Measurements from ENCODE around the gene SLC9A7. TPM values are rescaled to one million over a fixed set of nuclear protein-coding genes. Genes with fewer than 3 reads are reported as not detected.
"Not testable (repeated sequence)": the region's sequence is repeated elsewhere in the genome, so short reads cannot be mapped to it uniquely, and the experiment has no call there.

SLC9A7 gene
- total and polyA plus RNA-seq, 8 donors = 0.29 to 25.6 (median 9.1) TPM

DNA sequence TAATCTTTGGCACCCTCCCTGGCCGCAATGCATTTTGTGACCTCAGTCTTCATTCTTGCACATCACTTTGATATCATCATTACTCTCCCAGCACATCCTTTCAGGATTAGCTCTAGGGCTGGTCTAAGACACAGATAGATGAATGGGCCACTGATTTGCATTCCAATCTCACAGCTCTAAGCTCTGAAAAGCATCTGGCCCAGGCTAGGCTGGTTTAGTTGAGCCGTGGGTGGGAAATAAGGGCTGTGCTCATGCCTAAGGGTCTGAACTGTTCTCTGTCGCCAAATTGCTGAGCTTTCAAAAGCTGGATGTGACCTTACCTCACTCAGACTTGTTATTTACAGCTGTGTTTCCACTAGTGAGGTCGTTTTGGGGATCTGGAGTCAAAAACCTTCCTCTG, 30.0 kb upstream of the SLC9A7 start:
- no peaks in the 10 kb centered on the region for H3K27me3 ChIP-seq
- TF ChIP-seq EP300 (IDR thresholded peaks at IDR 0.05) (no peak), CTCF (IDR thresholded peaks at IDR 0.05) (no peak), POLR2AphosphoS5 (IDR thresholded peaks at IDR 0.05) (no peak), POLR2A (IDR thresholded peaks at IDR 0.05) (no peak)
- H3K4me3 ChIP-seq = no peak overlapping the region
- intact Hi-C loops (cut with DNase I; ENCODE audit: low total_unique reads) = no loop called here
- no peaks in the 10 kb centered on the region for H3K36me3 ChIP-seq
- DNase-seq = no peak
- no peak overlapping the region for H3K27ac ChIP-seq
- WGBS, 5 donors = 52 to 69% (median 63%) methylated on average over 4 of the region's 4 CpGs
- H3K4me1 ChIP-seq = peaks cover 0 to 19% (median 14%) of the 10 kb centered on the region in 4 donors
- H3K9me3 ChIP-seq = no peaks in the 10 kb centered on the region

- DNase-seq; H3K36me3 ChIP-seq; H3K27ac ChIP-seq; H3K4me1 ChIP-seq; intact Hi-C loops (cut with DNase I; ENCODE audit: low total_unique reads); H3K4me3 ChIP-seq; H3K27me3 ChIP-seq; H3K9me3 ChIP-seq: not testable (repeated sequence)
Measured at GRCh38 chrX:46784437-46784836, 25.5 kb upstream of the SLC9A7 start.

DNA sequence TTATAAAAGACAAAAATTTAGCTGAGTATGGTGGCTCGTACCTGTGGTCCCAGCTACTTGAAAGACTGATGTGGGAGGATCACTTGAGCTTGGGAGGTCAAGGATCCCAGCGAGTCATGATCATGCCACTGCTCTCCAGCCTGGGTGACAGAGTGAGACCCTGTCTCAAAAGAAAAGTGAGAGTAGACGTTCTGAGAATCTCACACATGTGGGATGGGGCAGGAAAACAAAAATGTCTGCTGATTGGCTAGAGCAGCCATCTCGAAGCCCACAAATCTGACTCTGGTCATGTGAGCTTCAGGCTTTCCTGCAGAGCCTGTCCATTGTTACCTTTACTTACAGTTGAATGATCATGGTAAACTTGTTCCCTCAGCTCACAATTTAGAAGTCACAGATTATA, 23.1 kb upstream of the SLC9A7 start:
- TF ChIP-seq POLR2A (IDR thresholded peaks at IDR 0.05) = no peak
- TF ChIP-seq POLR2AphosphoS5 (IDR thresholded peaks at IDR 0.05) = no peak
- no peak for TF ChIP-seq EP300 (IDR thresholded peaks at IDR 0.05)
- TF ChIP-seq CTCF (IDR thresholded peaks at IDR 0.05) = no peak
- H3K27me3 ChIP-seq = peaks cover 0 to 3% (median 0%) of the 10 kb centered on the region in 3 donors
- no peaks in the 10 kb centered on the region for H3K36me3 ChIP-seq
- no peak overlapping the region for H3K27ac ChIP-seq
- H3K9me3 ChIP-seq = no peaks in the 10 kb centered on the region
- H3K4me1 ChIP-seq = peaks cover 0 to 15% (median 3%) of the 10 kb centered on the region in 4 donors
- intact Hi-C loops (cut with DNase I; ENCODE audit: low total_unique reads) = no loop called here
- no peak overlapping the region for H3K4me3 ChIP-seq
- no peak for DNase-seq
- WGBS, 5 donors = 60 to 89% (median 83%) methylated on average over 4 of the region's 4 CpGs

- no peaks in the 10 kb centered on the region for H3K9me3 ChIP-seq
- TF ChIP-seq POLR2A (IDR thresholded peaks at IDR 0.05) = no peak
- peak in 1 of 3 donors; percentile 28 for TF ChIP-seq POLR2AphosphoS5 (IDR thresholded peaks at IDR 0.05)
- H3K36me3 ChIP-seq = no peaks in the 10 kb centered on the region
- intact Hi-C loops (cut with DNase I; ENCODE audit: low total_unique reads) = no loop called here
- H3K4me1 ChIP-seq = peaks cover 0 to 15% (median 3%) of the 10 kb centered on the region in 4 donors
- DNase-seq = peak in 1 of 2 donors; percentile 19
- H3K4me3 ChIP-seq = no peak overlapping the region
- peaks cover 0 to 3% (median 0%) of the 10 kb centered on the region in 3 donors for H3K27me3 ChIP-seq
- WGBS, 5 donors = 9 to 28% (median 18%) methylated on average over 7 of the region's 7 CpGs
- H3K27ac ChIP-seq = peak overlapping the region in 3 of 5 donors; percentile 26 to 50 (median 31)
Measured at GRCh38 chrX:46777971-46778810, 19.3 kb upstream of the SLC9A7 start.

- Histone ChIP-seq H3K4me3 (no peak overlapping the region), H3K36me3 (no peaks in the 10 kb centered on the region), H3K9me3 (no peaks in the 10 kb centered on the region), H3K27me3 (no peaks in the 10 kb centered on the region), H3K27ac (no peak overlapping the region), H3K4me1 (no peaks in the 10 kb centered on the region)
- no peak for DNase-seq
- intact Hi-C loops (cut with DNase I; ENCODE audit: low total_unique reads) = no loop called here
- no peak for TF ChIP-seq POLR2AphosphoS5 (IDR thresholded peaks at IDR 0.05)
- TF ChIP-seq POLR2A (IDR thresholded peaks at IDR 0.05) = no peak
- no peak for TF ChIP-seq EP300 (IDR thresholded peaks at IDR 0.05)
- no peak for TF ChIP-seq CTCF (IDR thresholded peaks at IDR 0.05)
- WGBS, 5 donors = 31 to 55% (median 40%) methylated on average over 1 of the region's 1 CpG
Measured at GRCh38 chrX:46770817-46771163, 11.9 kb upstream of the SLC9A7 start.
